GM18511 (cell line): ENCODE results near the gene FAM216A.
A peak's percentile ranks its signal among the peaks of the same experiment; 100 is the strongest.
"Not testable (repeated sequence)": the region's sequence is repeated elsewhere in the genome, so short reads cannot be mapped to it uniquely, and the experiment has no call there.

ENCODE experiments used
- ATAC-seq: cut with Tn5 transposase; IDR thresholded peaks from one replicate; pipeline ENCODE4 v1.9.1; 2021; ENCODE audit warnings: mild to moderate bottlenecking, moderate library complexity; ENCODE audit not compliant: unreplicated experiment

The FAM216A gene

GRCh38 chr12:110468214-110469048, at the start of gene FAM216A, which contains the start of gene GPN3:
TSS of gene FAM216A (plus strand) at chr12:110468845. CDS start at chr12:110468876, 31 bp downstream.
TSS of gene GPN3 (minus strand) at chr12:110468257. CDS start at chr12:110468203, 54 bp downstream.
- peak; percentile 74 for ATAC-seq

- not testable (repeated sequence) for ATAC-seq
These were observed 48.0 kb upstream of the FAM216A start for GRCh38 chr12:110420644-110421043.

GRCh38 chr12:110421159-110421661, 47.4 kb upstream of the FAM216A start:
- no peak for ATAC-seq

- no peak for ATAC-seq
These were observed 46.9 kb upstream of the FAM216A start for GRCh38 chr12:110421701-110422100.

- no peak for ATAC-seq
These were observed 44.4 kb upstream of the FAM216A start for GRCh38 chr12:110424237-110424636.

- no peak for ATAC-seq
These were observed 42.2 kb upstream of the FAM216A start for GRCh38 chr12:110426406-110426805.

GRCh38 chr12:110429676-110430075, 39.0 kb upstream of the FAM216A start:
- not testable (repeated sequence) for ATAC-seq

GRCh38 chr12:110431957-110432587, 36.6 kb upstream of the FAM216A start:
- peak; percentile 22 for ATAC-seq

GRCh38 chr12:110436231-110436630, 32.4 kb upstream of the FAM216A start:
- no peak for ATAC-seq

GRCh38 chr12:110444455-110444854, 24.2 kb upstream of the FAM216A start:
- no peak for ATAC-seq

- peak; percentile 93 for ATAC-seq
These were observed 18.7 kb upstream of the FAM216A start, which contains the start of gene ARPC3 for GRCh38 chr12:110449799-110450497. TSS of gene ARPC3 (minus strand) at chr12:110450337. CDS start at chr12:110450260, 77 bp downstream.

GRCh38 chr12:110451263-110451662, 17.4 kb upstream of the FAM216A start:
- no peak for ATAC-seq

GRCh38 chr12:110453569-110454296, 14.9 kb upstream of the FAM216A start:
- no peak for ATAC-seq

GRCh38 chr12:110458756-110459155, 9.9 kb upstream of the FAM216A start:
- ATAC-seq = no peak

GRCh38 chr12:110461189-110461588, 7.5 kb upstream of the FAM216A start:
- ATAC-seq = not testable (repeated sequence)

- no peak for ATAC-seq
These were observed 3.6 kb upstream of the FAM216A start for GRCh38 chr12:110465024-110465423.

- not testable (repeated sequence) for ATAC-seq
These were observed 2.9 kb upstream of the FAM216A start for GRCh38 chr12:110465765-110466164.

- ATAC-seq = no peak
These were observed 1.9 kb upstream of the FAM216A start for GRCh38 chr12:110466791-110467190.

GRCh38 chr12:110467847-110468213, 815 bp upstream of the FAM216A start:
- no peak for ATAC-seq

- ATAC-seq = no peak
These were observed 6.8 kb downstream of the FAM216A start for GRCh38 chr12:110475426-110475825.
